ENCODE measurements around the gene WWTR1. TPM values are rescaled to one million over a fixed set of nuclear protein-coding genes. Genes with fewer than 3 reads are reported as not detected.

WWTR1 gene
- total and polyA plus RNA-seq, 9 donors = 35.5 to 88.5 (median 74.7) TPM

DNA sequence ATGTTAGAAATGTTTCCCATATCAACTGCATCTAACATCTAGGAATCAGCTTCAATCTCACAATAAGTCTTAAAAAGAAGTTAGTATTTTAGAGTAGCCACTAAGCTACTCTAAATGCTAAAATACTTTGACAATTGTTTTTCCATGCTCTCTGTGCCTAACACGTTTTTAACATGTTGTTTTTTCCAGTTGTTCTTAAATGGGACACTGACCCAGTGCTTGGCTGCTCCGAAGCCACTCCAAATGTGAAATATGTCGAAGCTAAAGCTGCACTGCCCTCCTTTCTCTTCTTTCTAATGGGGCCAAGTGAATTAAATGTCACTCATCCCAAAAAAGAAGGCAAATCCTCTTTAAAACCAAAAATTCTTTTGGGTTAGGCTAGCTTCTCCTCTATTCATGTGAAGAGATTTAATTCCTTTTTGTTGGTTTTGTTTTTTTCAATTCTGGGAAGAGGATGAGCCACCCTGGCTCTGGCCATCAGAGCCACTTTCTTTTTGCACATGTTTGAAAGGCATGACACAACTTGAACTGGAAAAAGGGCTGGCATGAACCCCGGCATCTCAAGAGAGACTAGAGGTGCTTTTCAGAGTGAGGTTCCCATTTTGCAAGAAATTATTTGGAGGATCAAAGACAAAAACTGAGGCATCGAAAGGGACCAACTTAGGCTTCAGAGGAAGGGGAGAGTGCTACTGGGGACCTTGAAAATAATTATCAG lies 73.7 kb downstream of the WWTR1 start:
- no peaks in the 10 kb centered on the region for H3K9me3 ChIP-seq (replicated peaks; ENCODE audit: control insufficient read depth, low read depth, low read length)
- peaks cover 39% of the 10 kb centered on the region for H3K4me1 ChIP-seq (ENCODE audit: control insufficient read depth, insufficient read depth, low read length)
- WGBS (ENCODE audit: insufficient coverage) = 52% methylated on average over 5 of the region's 5 CpGs
- peak overlapping the region; percentile 60 for H3K27ac ChIP-seq (ENCODE audit: low read length)
- DNase-seq = peak; percentile 78
- H3K4me3 ChIP-seq (ENCODE audit: low read length) = no peak overlapping the region
- no peaks in the 10 kb centered on the region for H3K27me3 ChIP-seq (ENCODE audit: control insufficient read depth, insufficient read depth, low read length)
- H3K36me3 ChIP-seq (ENCODE audit: control insufficient read depth, insufficient read depth, low read length) = no peaks in the 10 kb centered on the region

DNA sequence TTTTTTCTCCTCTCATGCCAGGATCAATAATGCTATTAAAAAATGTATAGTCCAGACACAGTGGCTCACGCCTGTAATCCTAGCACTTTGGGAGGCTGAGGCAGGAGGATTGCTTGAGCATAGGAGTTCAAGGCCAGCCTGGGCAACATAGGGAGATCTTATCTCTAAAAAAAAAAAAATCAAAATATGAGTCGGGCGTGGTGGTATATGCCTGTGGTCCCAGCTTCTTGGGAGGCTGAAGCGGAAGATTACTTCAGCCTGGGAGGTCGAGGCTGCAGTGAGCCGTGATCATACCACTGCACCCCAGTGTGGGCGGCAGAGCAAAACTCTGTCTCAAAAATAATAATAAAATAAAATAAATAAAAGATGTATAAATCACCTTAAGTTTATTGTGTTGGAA lies 75.4 kb downstream of the WWTR1 start:
- no peaks in the 10 kb centered on the region for H3K27me3 ChIP-seq (ENCODE audit: control insufficient read depth, insufficient read depth, low read length)
- H3K9me3 ChIP-seq (replicated peaks; ENCODE audit: control insufficient read depth, low read depth, low read length) = no peaks in the 10 kb centered on the region
- peaks cover 41% of the 10 kb centered on the region for H3K4me1 ChIP-seq (ENCODE audit: control insufficient read depth, insufficient read depth, low read length)
- no CpG with 5 or more reads among the region's 7 CpGs for WGBS (ENCODE audit: insufficient coverage)
- no peak for DNase-seq
- no peak overlapping the region for H3K4me3 ChIP-seq (ENCODE audit: low read length)
- no peaks in the 10 kb centered on the region for H3K36me3 ChIP-seq (ENCODE audit: control insufficient read depth, insufficient read depth, low read length)
- no peak overlapping the region for H3K27ac ChIP-seq (ENCODE audit: low read length)

- 33% methylated on average over 1 of the region's 8 CpGs for WGBS (ENCODE audit: insufficient coverage)
- Histone ChIP-seq H3K4me3 (ENCODE audit: low read length) (no peak overlapping the region), H3K36me3 (ENCODE audit: control insufficient read depth, insufficient read depth, low read length) (no peaks in the 10 kb centered on the region), H3K27ac (ENCODE audit: low read length) (peak overlapping the region; percentile 60), H3K4me1 (ENCODE audit: control insufficient read depth, insufficient read depth, low read length) (peaks cover 43% of the 10 kb centered on the region), H3K9me3 (replicated peaks; ENCODE audit: control insufficient read depth, low read depth, low read length) (no peaks in the 10 kb centered on the region), H3K27me3 (ENCODE audit: control insufficient read depth, insufficient read depth, low read length) (no peaks in the 10 kb centered on the region)
- peak; percentile 92 for DNase-seq
Observed at GRCh38 chr3:149581681-149582370, 76.0 kb downstream of the WWTR1 start.

DNA sequence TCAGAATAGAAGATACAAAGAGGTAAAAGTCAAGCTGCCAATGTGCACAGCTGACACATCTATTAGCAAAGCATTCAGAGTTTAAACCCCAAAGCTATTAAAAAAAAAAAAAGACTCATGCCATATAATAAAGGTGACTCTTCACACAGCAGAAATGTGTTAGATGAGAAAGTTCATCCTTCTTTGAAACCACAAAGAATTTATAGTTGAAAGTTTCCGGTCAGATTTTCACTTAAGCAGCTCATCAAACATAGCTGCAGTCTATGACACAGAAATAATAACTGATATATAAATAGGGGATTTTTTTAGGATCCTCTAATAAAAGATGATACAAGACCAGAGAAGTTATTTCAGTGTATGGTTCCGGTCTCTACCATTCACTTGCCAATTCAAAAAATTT lies 76.6 kb downstream of the WWTR1 start:
- Histone ChIP-seq H3K36me3 (ENCODE audit: control insufficient read depth, insufficient read depth, low read length) (no peaks in the 10 kb centered on the region), H3K9me3 (replicated peaks; ENCODE audit: control insufficient read depth, low read depth, low read length) (no peaks in the 10 kb centered on the region), H3K4me1 (ENCODE audit: control insufficient read depth, insufficient read depth, low read length) (peaks cover 45% of the 10 kb centered on the region), H3K4me3 (ENCODE audit: low read length) (no peak overlapping the region), H3K27me3 (ENCODE audit: control insufficient read depth, insufficient read depth, low read length) (no peaks in the 10 kb centered on the region), H3K27ac (ENCODE audit: low read length) (peak overlapping the region; percentile 60)
- WGBS (ENCODE audit: insufficient coverage) = no CpG with 5 or more reads among the region's 2 CpGs
- DNase-seq = no peak

- Histone ChIP-seq H3K36me3 (ENCODE audit: control insufficient read depth, insufficient read depth, low read length) (no peaks in the 10 kb centered on the region), H3K27me3 (ENCODE audit: control insufficient read depth, insufficient read depth, low read length) (no peaks in the 10 kb centered on the region), H3K27ac (ENCODE audit: low read length) (peak overlapping the region; percentile 31), H3K4me1 (ENCODE audit: control insufficient read depth, insufficient read depth, low read length) (peaks cover 57% of the 10 kb centered on the region), H3K9me3 (replicated peaks; ENCODE audit: control insufficient read depth, low read depth, low read length) (no peaks in the 10 kb centered on the region), H3K4me3 (ENCODE audit: low read length) (no peak overlapping the region)
- WGBS (ENCODE audit: insufficient coverage) = no CpG with 5 or more reads among the region's 4 CpGs
- peak; percentile 63 for DNase-seq
Observed at GRCh38 chr3:149579838-149580542, 77.8 kb downstream of the WWTR1 start.

DNA sequence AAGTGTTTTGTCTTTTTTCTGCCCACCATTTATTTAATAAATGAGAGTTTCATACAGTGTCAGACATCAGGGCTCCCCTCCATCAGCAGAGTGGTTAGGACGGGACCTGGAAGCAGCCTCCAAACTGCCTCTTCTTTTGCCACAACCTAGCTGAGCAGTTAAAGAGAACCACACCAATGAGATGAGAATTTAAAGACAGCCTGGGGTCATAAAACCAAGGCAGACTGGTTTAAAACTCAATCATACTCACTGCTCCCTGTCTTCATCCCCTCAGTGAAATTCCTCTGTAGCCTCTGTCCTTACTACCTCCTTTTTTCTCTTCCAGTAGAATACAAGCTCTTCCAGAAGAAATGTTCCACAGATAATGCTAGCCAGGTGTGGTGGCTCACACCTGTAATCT lies 78.7 kb downstream of the WWTR1 start:
- Histone ChIP-seq H3K9me3 (replicated peaks; ENCODE audit: control insufficient read depth, low read depth, low read length) (no peaks in the 10 kb centered on the region), H3K36me3 (ENCODE audit: control insufficient read depth, insufficient read depth, low read length) (no peaks in the 10 kb centered on the region), H3K27ac (ENCODE audit: low read length) (no peak overlapping the region), H3K4me3 (ENCODE audit: low read length) (no peak overlapping the region), H3K4me1 (ENCODE audit: control insufficient read depth, insufficient read depth, low read length) (peaks cover 54% of the 10 kb centered on the region), H3K27me3 (ENCODE audit: control insufficient read depth, insufficient read depth, low read length) (no peaks in the 10 kb centered on the region)
- no CpG with 5 or more reads among the region's 1 CpG for WGBS (ENCODE audit: insufficient coverage)
- DNase-seq = no peak

DNA sequence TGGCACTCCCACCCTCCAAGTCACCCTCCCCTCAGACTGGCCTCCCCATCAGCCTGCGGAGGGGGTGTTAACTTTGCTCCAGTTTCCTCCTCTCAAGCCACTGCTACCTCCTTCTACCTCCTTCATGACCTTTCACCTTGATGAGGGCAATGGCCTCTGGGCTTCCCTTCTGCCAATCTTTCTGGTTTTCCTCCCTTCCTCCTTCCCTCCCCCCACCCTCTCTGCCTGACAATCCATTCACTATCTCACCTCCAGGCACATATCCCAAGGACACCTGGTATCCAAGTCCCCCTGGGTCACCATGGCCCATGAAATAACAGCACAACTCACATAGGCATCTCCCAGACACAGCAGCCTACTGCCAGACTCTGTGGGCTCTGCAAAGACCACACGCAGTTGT lies 80.0 kb downstream of the WWTR1 start:
- DNase-seq = no peak
- Histone ChIP-seq H3K27ac (ENCODE audit: low read length) (no peak overlapping the region), H3K4me3 (ENCODE audit: low read length) (no peak overlapping the region), H3K4me1 (ENCODE audit: control insufficient read depth, insufficient read depth, low read length) (peaks cover 52% of the 10 kb centered on the region), H3K27me3 (ENCODE audit: control insufficient read depth, insufficient read depth, low read length) (no peaks in the 10 kb centered on the region), H3K9me3 (replicated peaks; ENCODE audit: control insufficient read depth, low read depth, low read length) (no peaks in the 10 kb centered on the region), H3K36me3 (ENCODE audit: control insufficient read depth, insufficient read depth, low read length) (no peaks in the 10 kb centered on the region)
- WGBS (ENCODE audit: insufficient coverage) = 88% methylated on average over 1 of the region's 2 CpGs

GRCh38 chr3:149575961-149576564 lies 81.8 kb downstream of the WWTR1 start:
- peaks cover 49% of the 10 kb centered on the region for H3K4me1 ChIP-seq (ENCODE audit: control insufficient read depth, insufficient read depth, low read length)
- WGBS (ENCODE audit: insufficient coverage) = 17% methylated on average over 5 of the region's 5 CpGs
- peaks cover 10% of the 10 kb centered on the region for H3K36me3 ChIP-seq (ENCODE audit: control insufficient read depth, insufficient read depth, low read length)
- DNase-seq = peak; percentile 94
- no peak overlapping the region for H3K4me3 ChIP-seq (ENCODE audit: low read length)
- peak overlapping the region; percentile 93 for H3K27ac ChIP-seq (ENCODE audit: low read length)
- H3K27me3 ChIP-seq (ENCODE audit: control insufficient read depth, insufficient read depth, low read length) = no peaks in the 10 kb centered on the region
- H3K9me3 ChIP-seq (replicated peaks; ENCODE audit: control insufficient read depth, low read depth, low read length) = no peaks in the 10 kb centered on the region

DNA sequence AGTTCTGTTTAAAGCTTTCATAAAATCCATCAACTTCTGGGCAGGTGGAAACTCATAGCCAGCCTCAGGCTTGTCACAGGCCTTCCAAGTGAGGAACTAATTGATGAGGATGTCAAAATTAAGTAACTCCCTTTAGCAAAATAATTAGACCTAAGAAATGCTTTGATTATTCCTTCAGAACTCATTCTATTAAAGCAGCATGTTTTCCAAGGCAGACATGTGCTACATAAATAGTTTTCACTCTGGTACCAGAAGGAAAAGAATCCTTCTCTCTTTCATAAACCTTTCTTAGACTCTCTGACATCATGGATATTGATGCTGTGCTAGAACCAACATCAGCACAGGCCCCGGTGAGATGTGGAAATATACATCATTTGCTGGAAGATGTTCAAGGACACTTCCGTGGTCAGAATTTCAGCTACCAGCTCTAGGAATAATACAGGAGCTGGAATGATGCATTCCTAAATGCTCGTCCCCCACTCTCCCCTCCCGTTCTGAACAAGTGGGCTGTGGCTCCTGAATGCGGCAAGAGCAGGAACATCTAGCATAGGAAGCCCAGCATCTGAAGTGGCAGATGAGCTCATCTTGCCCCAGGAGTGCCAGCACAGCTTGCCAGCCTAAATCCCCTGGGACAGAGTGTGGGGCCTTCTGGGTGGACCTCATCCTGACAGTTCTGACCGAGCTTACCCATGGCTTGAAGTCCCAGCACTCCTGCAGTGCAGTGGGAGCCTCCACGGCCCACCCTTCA lies 82.4 kb downstream of the WWTR1 start:
- Histone ChIP-seq H3K36me3 (ENCODE audit: control insufficient read depth, insufficient read depth, low read length) (peaks cover 10% of the 10 kb centered on the region), H3K27ac (ENCODE audit: low read length) (peak overlapping the region; percentile 93), H3K4me1 (ENCODE audit: control insufficient read depth, insufficient read depth, low read length) (peaks cover 45% of the 10 kb centered on the region), H3K9me3 (replicated peaks; ENCODE audit: control insufficient read depth, low read depth, low read length) (no peaks in the 10 kb centered on the region), H3K27me3 (ENCODE audit: control insufficient read depth, insufficient read depth, low read length) (no peaks in the 10 kb centered on the region), H3K4me3 (ENCODE audit: low read length) (no peak overlapping the region)
- WGBS (ENCODE audit: insufficient coverage) = 28% methylated on average over 3 of the region's 7 CpGs
- peak; percentile 81 for DNase-seq
